Omental fat pad (tissue), 4 donors: ENCODE results near the gene LANCL3. TPM values are rescaled to one million over a fixed set of nuclear protein-coding genes. Genes with fewer than 3 reads are reported as not detected.

ENCODE experiments used
- ATAC-seq: fragments of 150-250 bp; one replicate; pipeline ENCODE4 v1.9.1; 2016; ENCODE audit warnings: mild to moderate bottlenecking, moderate library complexity; ENCODE audit not compliant: low FRiP score
- DNase-seq: peaks from one replicate; pipeline ENCODE4 v3.0.0-alpha.2; 2019; ENCODE audit warnings: low spot score
- CTCF ChIP-seq, 3 donors: fragments of 450-650 bp; IDR thresholded peaks; one replicate each; pipeline ENCODE4 v1.5.1; 2016 to 2017; ENCODE audit warnings: antibody characterized with exemption in 3 of 3, mild to moderate bottlenecking in 3 of 3, moderate library complexity in 2 of 3
- total RNA-seq, 4 donors: library from RNA; depleted of rRNA; stranded (reverse); fragments of >200 nt; gene quantifications; one replicate each; pipeline ENCODE4 v1.1.0, GENCODE V29; 2016

LANCL3 gene
- total RNA-seq, 4 donors from 2014 or later: 0.09 to 0.72 (median 0.27) TPM

- TF ChIP-seq CTCF (IDR thresholded peaks at IDR 0.05): no peak
- DNase-seq: no peak
- ATAC-seq: no peak
Observed at GRCh38 chrX:37607243-37607642, 35.8 kb downstream of the LANCL3 start.

GRCh38 chrX:37608156-37608555, 36.7 kb downstream of the LANCL3 start:
- ATAC-seq (no peak), DNase-seq (no peak)
- TF ChIP-seq CTCF (IDR thresholded peaks at IDR 0.05): no peak

- DNase-seq (no peak), ATAC-seq (no peak)
- no peak for TF ChIP-seq CTCF (IDR thresholded peaks at IDR 0.05)
Observed at GRCh38 chrX:37609727-37610126, 38.3 kb downstream of the LANCL3 start.

GRCh38 chrX:37613933-37614332, 42.5 kb downstream of the LANCL3 start:
- ATAC-seq: no peak
- no peak for TF ChIP-seq CTCF (IDR thresholded peaks at IDR 0.05)
- DNase-seq: no peak

GRCh38 chrX:37627602-37628001, 56.1 kb downstream of the LANCL3 start:
- DNase-seq: no peak

GRCh38 chrX:37638047-37638446, 66.6 kb downstream of the LANCL3 start:
- no peak for DNase-seq
- TF ChIP-seq CTCF (IDR thresholded peaks at IDR 0.05): no peak
- no peak for ATAC-seq

More at GRCh38 chrX:37627602-37628001, 56.1 kb downstream of the LANCL3 start:
- TF ChIP-seq CTCF (IDR thresholded peaks at IDR 0.05): no peak
- ATAC-seq: no peak

- ATAC-seq: no peak
- DNase-seq: no peak
- no peak for TF ChIP-seq CTCF (IDR thresholded peaks at IDR 0.05)
Observed at GRCh38 chrX:37640142-37640541, 68.7 kb downstream of the LANCL3 start.
